Psoas muscle (tissue), 8 donors: Measurements from ENCODE around the gene GRAMD1B. TPM values are rescaled to one million over a fixed set of nuclear protein-coding genes. Genes with fewer than 3 reads are reported as not detected.

Experiments
- ATAC-seq, 4 donors: fragments of 200-7000 bp; cut with Tn5 transposase; one replicate each; pipeline ENCODE4 v1.9.1; 2020; ENCODE audit warnings: moderate library complexity in 3 of 4, mild to moderate bottlenecking in 2 of 4
- DNase-seq, 2 donors: peaks; one replicate each; pipeline ENCODE4 v3.0.0-alpha.2; 2020
- H3K27ac ChIP-seq: fragments of 200-600 bp; one replicate; pipeline ENCODE4 v1.8.0; 2022
- H3K27me3 ChIP-seq, 3 donors: fragments of 200-600 bp in 1 of 3; one replicate each; pipeline versions ENCODE4 v1.6.1 to v1.8.0; 2013 to 2022; ENCODE audit warnings: low read length in 2 of 3, mild to moderate bottlenecking in 2 of 3, moderate library complexity in 1 of 3; ENCODE audit not compliant: insufficient read depth in 3 of 3
- H3K36me3 ChIP-seq, 2 donors: fragments of 200-600 bp in 1 of 2; one replicate each; pipeline versions ENCODE4 v1.6.1 to v1.8.0; 2013 to 2022; ENCODE audit warnings: low read depth in 1 of 2, mild to moderate bottlenecking in 1 of 2, moderate library complexity in 1 of 2; ENCODE audit not compliant: insufficient read depth in 1 of 2
- H3K4me1 ChIP-seq: fragments of 200-600 bp; one replicate; pipeline ENCODE4 v1.8.0; 2022
- H3K4me3 ChIP-seq: fragments of 200-600 bp; one replicate; pipeline ENCODE4 v1.8.0; 2022; ENCODE audit warnings: mild to moderate bottlenecking
- H3K9me3 ChIP-seq: fragments of 200-600 bp; one replicate; pipeline ENCODE4 v1.8.0; 2022
- CTCF ChIP-seq: fragments of 200-600 bp; IDR thresholded peaks from one replicate; pipeline ENCODE4 v1.8.0; 2022; ENCODE audit warnings: antibody characterized with exemption
- WGBS, 3 donors: extraction: QIAGEN DNeasy Blood & Tissue Kit; methylation state at CpG; one replicate each; pipeline versions ENCODE4 v1.1.6 to v1.1.7; 2013; 5-methylcytosine and 5-hydroxymethylcytosine counted together
- intact Hi-C, 2 donors: fragments of 100-400 bp; cut with DNase I; formaldehyde crosslinking; loops; one replicate each; pipeline versions ENCODE4 v1.11.0 to v1.14.2; 2022
- polyA plus RNA-seq, 3 donors: library from polyadenylated mRNA; stranded (reverse); fragments of 200-250 nt; gene quantifications; one replicate each; pipeline ENCODE4 v1.2.3, GENCODE V29; 2013
- total RNA-seq, 4 donors: library from RNA; stranded (reverse); fragmentation: NEBNext Ultra II Directional in 2 of 4; extraction: Animal tissue kit (Norgen Biotek cat#: 25700) in 2 of 4; gene quantifications; one replicate each; pipeline versions ENCODE4 v1.2.1 to v1.2.4, GENCODE V29; 2021 to 2023
- donor health status: healthy with polysubstance abuse.
- donor health status: DM: no; HTN: no; CAD: no; lungs with moderate emphysema.
- donor health status: Bipolar disorder and iron deficiency.
- donor health status: healthy.
- donor health status: DM: yes; HTN: yes; CAD: no.
- donor health status: DM: no; HTN: no; CAD: no.
- donor health status: DM: no; HTN: no; CAD: no.
- donor health status: DM: yes; HTN: yes; CAD: no.

GRAMD1B gene
- total and polyA plus RNA-seq, 7 donors, result 0.67 to 24.0 (median 6.8) TPM

DNA sequence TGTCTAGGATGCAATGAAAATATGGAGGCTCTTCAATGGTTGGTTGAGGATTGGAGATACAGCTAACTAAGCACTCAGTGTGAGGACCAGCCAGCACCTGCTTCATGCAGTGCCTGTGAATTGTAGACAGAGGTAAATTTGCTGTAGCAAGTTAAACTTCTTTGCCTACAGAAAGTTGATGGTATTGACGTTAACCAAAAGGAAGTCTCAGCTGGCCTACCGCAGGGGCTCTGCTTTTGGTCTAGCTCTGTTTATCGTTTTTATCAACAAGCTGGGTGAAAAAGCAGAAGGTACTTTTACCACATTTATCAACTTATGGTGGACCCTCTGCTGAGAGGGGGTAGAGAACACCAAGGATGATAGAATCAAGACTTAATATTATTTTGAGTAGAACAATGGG, 51.6 kb downstream of the GRAMD1B start:
- Histone ChIP-seq H3K27me3 (no peaks in the 10 kb centered on the region), H3K36me3 (no peaks in the 10 kb centered on the region), H3K9me3 (no peaks in the 10 kb centered on the region), H3K27ac (no peak overlapping the region), H3K4me1 (no peaks in the 10 kb centered on the region), H3K4me3 (no peak overlapping the region)
- DNase-seq, result no peak
- intact Hi-C loops, result no loop called here
- WGBS, 3 donors, result 85 to 95% (median 87%) methylated on average over 3 of the region's 3 CpGs
- no peak for ATAC-seq
- TF ChIP-seq CTCF, result no peak

DNA sequence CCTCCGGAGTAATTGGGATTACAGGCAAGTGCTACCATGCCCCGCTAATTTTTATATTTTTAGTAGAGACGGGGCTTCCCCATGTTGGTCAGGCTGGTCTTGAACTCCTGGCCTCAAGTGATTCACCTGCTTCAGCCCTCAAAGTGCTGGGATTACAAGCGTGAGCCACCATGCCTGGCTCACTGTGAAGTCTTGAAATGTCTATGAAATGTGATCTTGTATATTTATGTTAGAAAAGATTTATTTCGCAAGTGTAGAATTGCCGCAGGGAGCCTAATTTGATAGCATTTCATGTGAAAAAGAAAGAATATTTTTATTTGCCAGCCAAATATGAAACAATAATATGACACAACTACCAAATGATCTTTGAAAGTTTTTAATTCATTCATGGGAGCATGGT, 52.1 kb downstream of the GRAMD1B start:
- H3K4me1 ChIP-seq, result no peaks in the 10 kb centered on the region
- no peaks in the 10 kb centered on the region for H3K36me3 ChIP-seq
- H3K27ac ChIP-seq, result no peak overlapping the region
- no peaks in the 10 kb centered on the region for H3K9me3 ChIP-seq
- 92 to 96% (median 94%) methylated on average over 6 of the region's 6 CpGs for WGBS, 3 donors
- ATAC-seq, result no peak
- no peak overlapping the region for H3K4me3 ChIP-seq
- no peaks in the 10 kb centered on the region for H3K27me3 ChIP-seq
- no peak for TF ChIP-seq CTCF
- intact Hi-C loops, result no loop called here
- no peak for DNase-seq

DNA sequence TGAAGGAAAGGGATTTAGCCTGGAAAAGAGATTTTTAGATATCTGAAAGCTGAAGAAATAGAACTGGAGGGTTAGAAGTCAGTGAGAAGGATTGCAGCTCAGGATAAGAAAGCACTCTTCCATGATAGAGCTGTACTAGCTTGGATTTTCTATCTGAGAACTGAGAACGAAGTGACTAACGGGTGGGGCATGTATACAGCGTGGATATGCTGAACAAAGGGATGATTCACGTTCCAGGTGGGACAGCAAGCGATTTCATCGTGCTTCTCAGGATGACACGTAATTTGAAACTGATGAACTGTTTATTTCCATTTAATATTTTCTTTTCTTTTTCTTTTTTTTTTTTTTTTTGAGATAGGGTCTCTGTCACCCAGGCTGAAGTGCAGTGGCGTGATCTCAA, 53.0 kb downstream of the GRAMD1B start:
- DNase-seq (no peak), ATAC-seq (no peak)
- no peaks in the 10 kb centered on the region for H3K9me3 ChIP-seq
- no peaks in the 10 kb centered on the region for H3K36me3 ChIP-seq
- H3K27me3 ChIP-seq, result no peaks in the 10 kb centered on the region
- no peak overlapping the region for H3K4me3 ChIP-seq
- WGBS, 3 donors, result 86 to 91% (median 89%) methylated on average over 8 of the region's 8 CpGs
- TF ChIP-seq CTCF, result no peak
- intact Hi-C loops, result no loop called here
- no peaks in the 10 kb centered on the region for H3K4me1 ChIP-seq
- no peak overlapping the region for H3K27ac ChIP-seq

- DNase-seq (no peak), ATAC-seq (no peak)
- no peaks in the 10 kb centered on the region for H3K36me3 ChIP-seq
- H3K9me3 ChIP-seq, result no peaks in the 10 kb centered on the region
- no peak for TF ChIP-seq CTCF
- H3K4me1 ChIP-seq, result no peaks in the 10 kb centered on the region
- no peaks in the 10 kb centered on the region for H3K27me3 ChIP-seq
- no peak overlapping the region for H3K27ac ChIP-seq
- intact Hi-C loops, result no loop called here
- H3K4me3 ChIP-seq, result no peak overlapping the region
- 89 to 96% (median 91%) methylated on average over 4 of the region's 4 CpGs for WGBS, 3 donors
Observed at GRCh38 chr11:123483466-123483865, 53.4 kb downstream of the GRAMD1B start.

DNA sequence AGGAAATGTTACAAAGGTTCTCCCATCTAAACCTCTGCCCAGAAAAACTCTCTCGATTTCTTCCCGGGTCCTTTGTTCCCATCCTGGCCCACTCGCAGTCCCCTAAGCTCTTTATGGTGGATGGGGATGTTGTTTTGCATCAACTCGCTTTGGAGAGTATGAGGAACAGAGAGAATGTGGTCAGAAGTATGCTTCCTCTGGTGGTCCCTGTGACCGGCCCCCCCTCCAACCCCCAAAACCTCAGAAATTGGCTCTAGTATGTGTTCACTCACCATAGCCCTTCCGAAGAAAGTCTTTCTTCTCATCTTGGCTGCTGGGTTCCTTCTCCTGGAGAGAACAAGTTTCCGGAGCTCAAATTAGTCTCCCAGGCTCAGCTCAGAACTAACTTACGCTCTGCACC, 54.4 kb downstream of the GRAMD1B start:
- H3K27ac ChIP-seq, result no peak overlapping the region
- H3K9me3 ChIP-seq, result no peaks in the 10 kb centered on the region
- no peaks in the 10 kb centered on the region for H3K4me1 ChIP-seq
- H3K4me3 ChIP-seq, result no peak overlapping the region
- intact Hi-C loops, result no loop called here
- no peak for TF ChIP-seq CTCF
- H3K27me3 ChIP-seq, result no peaks in the 10 kb centered on the region
- DNase-seq, result no peak
- ATAC-seq, result no peak
- WGBS, 3 donors, result 87 to 93% (median 92%) methylated on average over 8 of the region's 8 CpGs
- H3K36me3 ChIP-seq, result no peaks in the 10 kb centered on the region
